ENCODE measurements around the gene RFLNA.

RFLNA gene, protein sequence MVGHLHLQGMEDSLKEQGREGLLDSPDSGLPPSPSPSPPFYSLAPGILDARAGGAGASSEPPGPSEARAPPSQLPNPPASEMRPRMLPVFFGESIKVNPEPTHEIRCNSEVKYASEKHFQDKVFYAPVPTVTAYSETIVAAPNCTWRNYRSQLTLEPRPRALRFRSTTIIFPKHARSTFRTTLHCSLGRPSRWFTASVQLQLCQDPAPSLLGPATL
- total RNA-seq = 0 to 0.09 (median 0) reads per million in 4 experiments

DNA sequence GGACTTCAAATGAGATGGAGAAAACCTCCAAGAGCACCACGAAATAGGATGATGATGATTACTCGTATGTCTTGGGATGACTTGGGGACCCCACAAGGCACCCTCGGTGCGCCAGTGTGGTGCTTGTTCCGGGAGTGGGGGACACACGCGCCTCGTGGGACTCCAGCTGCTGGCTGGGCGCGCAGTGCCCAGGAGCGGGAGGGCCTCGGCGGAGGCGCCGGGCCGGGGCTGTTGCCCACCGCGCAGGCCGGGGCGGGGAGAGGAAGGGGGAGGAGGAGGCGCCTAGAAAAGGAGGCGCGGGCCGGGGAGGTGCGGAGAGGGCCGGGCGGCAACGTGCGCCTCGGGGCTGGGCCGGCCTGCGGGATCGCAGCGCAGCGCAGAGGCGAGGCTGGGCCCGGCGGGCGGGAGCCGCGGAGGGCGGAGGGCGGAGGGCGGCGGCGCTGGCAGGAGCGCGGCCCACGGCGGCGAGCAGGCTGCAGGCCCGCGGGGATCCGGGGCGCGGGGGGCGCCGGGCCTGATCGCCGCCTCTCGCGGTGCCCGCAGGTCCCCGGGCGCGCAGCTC lies at the start of gene RFLNA:
Gene RFLNA (plus strand): TSS at position 314 of the 562 bp plus-strand sequence. CDS start 337 bp downstream, outside the sequence.
- DNase-seq = no peak

DNA sequence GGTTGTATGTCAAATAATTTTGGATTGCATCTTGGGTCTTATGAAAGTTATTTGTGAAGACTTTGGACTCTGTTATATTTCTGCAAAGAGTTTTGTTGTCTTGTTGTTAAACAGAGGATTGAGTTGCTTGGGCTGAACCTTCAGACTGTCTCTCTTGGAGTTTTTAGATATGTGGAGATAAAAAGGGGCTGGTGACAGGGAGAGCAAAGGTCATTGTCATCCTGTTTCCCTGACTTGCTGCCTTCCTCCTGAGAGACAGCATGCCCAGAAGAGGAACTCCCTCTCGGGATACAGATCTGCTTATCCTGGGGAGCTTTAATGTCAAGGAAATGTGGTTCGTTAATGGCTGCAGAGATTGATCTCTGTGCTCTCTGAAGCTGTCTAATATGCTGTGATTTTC lies 47.6 kb upstream of the RFLNA start:
- no peak for DNase-seq

DNA sequence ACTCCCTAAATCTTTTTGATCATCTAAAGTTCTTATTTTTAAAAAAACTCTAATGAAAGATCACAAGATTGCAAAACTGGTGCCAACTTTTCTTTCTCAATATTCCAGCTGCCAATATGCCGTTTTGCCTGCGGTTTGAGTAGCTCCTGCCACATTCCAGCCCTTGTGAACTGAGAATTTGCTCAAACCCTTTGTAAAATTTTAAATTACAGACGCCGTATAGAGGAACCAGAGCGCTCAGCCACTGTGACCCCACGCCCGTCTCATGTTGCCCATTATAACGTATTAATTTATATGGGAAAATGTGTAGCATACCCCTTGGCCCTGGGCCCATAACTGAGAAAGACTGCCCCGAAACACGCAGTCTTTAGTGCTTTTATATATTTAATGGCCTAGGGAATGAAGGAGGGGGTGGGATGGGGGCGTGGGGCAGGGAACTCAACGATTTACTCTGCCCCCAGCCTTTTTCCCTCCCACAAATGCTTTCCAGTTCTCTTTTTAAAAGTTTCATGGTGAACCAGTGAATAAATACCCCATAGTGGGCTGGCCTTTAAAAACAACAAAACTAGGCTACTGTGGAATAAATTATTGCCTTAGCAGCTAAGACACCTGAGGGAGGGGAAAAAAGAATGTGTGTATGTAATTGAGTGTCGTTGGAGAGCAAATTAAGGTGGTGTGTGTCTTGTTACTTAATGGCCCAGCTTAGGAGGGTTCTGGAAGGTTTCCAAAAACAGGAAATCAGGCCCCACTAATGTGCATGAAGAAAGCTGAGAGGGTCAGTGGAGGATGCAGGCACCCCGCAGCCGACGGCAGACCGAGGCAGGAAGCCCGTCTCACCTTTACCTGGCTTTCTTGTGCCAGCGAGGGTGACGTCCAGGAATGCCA lies 45.7 kb upstream of the RFLNA start:
- DNase-seq = no peak

DNA sequence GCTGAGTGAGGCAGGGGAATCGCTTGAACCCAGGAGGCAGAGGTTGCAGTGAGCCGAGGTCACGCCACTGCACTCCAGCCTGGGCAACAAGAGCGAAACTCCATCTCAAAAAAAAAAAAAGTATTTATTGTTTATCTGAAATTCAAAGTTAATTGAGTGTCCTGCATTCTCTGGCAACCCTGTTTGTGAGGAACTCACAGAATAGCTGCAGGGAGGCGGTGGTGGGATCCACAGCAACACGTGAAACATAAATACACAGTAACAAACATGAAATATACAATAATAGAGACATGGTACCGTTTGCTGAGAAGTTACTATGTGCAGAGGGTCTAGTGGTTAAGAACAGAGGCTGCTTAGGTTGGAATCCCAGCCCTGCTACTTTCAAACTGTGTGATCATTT lies 43.7 kb upstream of the RFLNA start:
- no peak for DNase-seq

DNA sequence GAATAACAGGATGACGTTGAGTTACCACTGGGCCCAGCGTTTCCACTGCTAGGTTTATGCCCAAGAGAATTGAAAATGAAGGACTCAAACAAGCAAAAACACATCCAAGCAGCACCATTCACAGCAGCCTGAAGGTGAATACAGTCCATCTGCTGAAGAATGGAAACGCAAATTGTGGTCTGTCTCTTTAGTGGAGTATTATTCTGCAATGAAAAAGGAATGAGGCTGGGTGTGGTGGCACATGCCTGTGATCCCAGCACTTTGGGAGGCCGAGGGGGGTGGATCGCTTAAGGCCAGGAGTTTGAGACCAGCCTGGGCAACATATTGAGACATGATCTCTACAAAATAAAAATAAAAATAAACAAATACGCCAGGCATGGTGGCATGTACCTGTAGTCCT lies 41.9 kb upstream of the RFLNA start:
- DNase-seq = no peak

DNA sequence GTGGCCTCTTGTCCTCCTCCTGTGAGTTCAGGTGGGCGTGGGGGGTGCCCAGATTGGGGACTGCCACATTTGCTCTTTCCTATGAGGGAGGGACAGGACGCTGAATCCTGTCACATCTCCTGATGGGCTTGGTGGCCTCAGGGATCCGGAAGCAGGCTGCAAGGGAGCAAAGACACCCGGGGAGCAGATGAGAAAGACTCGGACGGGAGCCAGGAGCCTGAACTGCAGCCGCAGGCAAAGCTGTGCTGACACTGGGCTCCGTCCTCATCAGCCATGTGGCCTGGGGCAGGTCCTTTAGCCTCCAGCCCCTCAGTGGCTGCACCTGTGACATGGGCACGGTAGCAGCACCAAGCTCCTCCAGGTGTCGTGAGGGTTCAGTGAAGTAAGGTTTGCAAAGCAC lies 40.8 kb upstream of the RFLNA start:
- DNase-seq = no peak

DNA sequence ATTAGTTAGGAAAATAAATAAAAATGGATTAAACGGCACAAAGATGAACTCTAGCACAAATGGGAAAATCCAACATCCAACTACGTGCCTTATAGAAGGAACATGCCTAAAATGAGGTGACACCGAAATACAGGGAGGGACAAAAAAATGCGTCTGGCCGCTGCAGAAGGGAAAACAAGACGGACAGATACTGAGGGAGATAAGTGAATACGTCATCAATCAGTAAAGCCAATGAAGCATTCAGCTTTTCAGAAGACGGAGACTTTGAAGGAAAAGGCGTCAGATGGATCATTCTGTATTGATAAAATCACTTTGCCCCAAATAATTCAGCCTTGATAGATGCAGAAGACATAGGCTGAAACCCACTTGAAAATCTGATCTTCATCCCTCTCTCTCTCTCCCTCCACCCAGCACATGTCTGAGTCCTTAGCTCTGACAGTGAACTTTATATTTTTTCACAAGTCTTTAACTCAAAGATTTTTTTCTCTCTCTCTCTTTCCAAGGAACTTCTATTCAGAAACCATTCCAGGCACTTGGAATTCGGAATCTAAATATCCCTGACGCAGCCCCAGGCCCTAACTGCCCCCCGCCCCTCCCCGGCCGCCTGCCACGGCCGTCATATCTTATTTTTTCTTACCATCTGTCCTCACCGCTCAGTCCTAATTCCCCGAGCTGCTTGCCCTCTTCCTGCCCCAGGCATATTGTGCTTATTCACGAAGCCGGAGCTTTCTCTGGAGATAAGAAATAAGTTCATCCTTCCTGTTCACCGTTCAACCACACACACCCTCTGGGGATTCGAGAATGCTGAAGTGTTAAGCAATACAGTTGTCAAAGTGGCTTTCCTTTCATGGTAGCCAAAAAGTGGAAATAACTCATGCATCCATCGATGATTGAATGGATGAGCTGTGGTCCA lies 35.5 kb upstream of the RFLNA start:
- DNase-seq = no peak

DNA sequence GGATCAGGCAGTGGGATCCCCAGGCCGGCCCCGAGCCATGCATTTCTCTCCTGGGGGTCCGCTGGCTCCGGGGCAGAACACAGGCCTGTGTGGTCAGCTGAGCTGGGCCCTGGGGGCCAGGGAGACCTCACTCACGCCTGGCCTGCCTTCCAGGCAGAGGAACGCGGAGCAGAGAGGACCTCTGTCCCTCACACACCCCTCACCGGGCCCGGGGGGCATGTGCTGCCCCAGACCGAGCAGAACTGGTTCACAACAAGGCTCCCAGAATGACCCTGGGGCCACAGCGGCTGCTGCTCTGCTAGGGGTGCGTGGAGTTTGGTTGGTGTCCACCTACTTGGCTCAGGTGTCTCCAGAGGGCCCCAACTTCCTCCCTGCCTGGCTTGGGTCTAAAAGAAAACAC lies 33.0 kb upstream of the RFLNA start:
- no peak for DNase-seq

DNA sequence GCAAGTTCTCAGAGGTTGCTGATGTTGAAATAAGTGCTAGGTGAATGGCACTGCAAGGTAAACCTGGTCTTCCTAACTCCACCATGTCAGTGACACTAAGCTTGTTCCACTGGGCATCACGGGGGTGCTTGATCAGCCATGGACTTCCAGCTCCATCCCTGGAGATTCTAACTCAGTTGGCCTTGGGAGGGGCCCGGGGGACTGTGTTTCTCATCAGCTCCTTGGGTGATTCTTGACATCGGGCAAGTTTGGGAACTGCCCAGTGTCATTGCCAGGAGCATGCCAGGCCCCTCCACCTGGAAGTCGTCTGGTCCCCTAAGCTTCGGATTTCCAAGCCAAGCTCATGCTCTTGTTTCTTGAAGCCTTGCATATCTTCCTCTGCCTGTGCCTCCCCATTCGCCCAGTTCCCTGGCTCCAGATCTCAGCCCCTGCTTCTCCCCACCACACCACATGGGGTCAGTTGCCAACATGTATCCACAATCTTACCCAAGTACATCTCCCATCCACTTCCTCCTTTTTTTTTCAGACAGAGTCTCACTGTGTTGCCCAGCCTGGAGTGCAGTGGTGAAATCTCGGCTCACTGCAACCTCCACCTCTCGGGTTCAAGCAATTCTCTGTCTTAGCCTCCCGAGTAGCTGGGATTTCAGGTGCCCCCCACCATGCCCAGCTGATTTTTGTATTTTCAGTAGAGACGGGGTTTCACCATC lies 30.7 kb upstream of the RFLNA start:
- no peak for DNase-seq

DNA sequence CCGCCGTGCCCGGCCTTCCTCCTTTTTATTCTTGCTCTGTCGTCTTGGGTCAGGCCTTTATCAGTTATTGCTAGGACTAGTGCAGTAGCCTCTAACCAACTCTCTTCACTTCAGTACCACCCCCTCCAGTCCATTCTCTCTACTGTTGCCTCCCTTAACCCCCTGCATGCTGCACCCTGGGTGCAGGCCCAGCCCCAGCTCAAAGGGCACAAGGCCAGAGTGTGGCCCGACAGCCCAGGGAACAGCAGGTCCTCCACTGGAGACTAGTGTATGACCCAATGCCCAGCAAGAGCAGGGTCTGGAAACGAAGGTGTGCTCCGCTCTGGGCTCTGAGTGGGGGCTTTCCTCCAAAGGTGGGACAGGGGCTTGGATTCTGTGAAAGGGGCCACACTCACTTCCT lies 30.0 kb upstream of the RFLNA start:
- DNase-seq = no peak

DNA sequence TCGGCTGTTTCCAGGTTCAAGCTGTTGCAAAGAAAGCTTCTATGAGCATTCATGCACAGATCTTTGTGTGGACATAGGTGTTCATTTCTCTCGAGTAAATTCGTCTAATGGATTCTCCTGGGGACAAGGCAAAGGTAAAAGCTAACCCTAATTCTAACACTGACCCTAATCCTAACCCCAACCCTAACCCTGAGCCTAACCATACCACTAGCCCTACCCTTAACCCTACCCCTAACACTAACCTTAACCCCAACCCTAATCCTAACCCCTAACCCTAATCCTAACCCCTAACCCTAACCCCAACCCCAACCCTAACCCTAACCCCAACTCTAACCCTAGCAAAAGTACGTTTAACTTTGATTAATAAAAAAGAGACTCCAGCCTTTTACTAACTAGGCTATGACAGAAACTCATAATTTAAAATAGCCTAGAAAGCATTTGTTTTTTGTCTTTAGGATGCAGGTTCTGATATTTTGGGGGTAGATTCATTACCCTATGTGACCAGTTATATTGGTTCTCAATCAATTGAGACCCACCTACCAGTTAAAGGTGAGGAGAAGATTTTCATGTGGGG lies 27.6 kb upstream of the RFLNA start:
- DNase-seq = no peak

DNA sequence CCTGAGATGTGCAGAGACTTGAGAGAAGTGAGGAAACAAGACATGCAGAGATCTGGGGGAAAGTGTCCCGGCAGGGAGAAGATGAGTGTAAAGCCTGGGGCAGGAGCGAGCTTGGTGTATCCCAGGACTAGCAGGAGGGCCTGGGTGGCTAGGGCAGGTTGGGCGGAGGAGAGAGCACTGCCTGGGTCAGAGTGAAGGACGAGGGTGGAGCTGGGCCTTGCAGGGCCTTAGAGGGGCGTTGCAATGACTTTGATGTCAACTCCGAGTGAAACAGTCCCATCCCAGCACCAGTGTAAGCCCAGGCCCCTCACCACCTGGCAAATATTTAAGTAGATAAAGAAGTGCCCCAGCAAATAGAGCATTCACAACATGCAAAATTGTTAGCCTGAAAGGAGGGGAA lies 24.2 kb upstream of the RFLNA start:
- DNase-seq = no peak

DNA sequence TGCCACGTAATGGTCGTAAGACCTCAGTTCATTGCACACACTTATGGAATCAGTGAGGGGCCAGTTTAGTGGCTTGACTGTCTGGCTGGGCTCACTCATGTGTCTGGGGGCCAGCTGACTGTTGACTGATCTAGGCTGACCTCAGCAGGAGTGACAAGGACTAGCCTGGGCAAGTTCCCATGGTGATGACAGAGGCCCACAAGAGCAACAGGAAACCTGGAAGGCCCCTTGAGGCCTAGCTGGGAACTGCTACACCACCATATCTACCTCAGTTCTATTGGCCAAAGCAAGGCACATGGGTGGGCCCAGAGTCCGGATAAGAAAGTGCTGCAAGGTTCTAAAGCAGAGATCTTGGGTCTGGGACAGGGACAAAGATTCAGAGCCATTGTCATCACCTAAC lies 21.3 kb upstream of the RFLNA start:
- no peak for DNase-seq

DNA sequence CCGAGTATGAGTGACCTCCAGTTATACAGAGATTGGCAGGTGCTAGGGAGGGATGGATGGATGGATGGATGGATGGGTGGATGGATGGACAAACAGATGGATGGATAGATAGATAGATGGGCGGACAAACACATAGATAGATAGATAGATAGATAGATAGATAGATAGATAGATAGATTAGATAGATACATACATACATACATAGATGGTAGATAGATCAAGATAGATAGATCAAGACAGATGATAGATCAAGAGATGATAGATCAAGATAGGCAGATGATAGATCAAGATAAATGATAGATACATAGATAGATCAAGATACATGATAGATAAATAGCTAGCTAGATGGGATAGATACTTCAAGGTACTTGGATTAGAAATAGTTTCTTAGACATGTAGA lies 18.6 kb upstream of the RFLNA start:
- DNase-seq = no peak

DNA sequence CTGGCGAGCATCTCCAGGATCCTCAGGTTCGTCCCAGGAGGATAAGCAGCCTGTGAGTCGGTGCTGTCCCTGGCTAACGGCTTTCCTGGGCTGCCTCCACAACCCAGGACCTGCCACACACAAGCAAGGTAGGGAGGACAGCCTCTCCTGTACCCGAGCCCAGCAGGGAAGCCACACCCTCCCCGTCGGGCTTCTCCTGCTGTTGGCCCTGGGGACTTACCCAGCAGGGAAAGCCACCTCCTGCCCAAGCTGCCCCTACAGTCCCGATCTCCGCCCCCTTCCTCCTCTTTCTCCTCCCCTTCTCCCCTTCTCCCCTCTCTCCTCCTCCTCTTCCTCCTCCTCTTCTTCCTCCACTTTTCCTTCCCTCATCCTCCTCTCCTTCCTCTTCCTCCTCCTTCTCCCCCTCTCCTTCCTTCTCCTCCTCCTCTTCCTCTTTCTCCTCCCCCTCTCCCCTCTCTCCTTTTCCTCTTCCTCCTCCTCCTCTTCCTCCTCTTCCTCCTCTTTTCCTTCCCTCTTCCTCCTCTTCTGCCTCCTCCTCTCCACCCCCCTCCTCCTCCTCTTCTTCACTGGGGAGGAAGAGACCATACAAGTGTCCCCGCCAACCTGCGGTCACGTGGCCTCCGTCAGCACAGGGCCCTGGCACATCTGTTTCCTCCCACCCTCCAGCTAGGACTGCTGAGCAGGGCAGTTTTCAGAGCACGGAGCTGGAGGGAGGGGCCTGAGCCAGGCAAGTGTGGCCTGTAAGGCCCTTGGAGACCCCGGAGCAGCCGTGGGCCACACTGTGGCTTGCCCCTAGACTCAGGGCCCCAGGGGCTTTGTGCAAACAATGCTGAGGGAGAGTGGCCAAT lies 17.3 kb upstream of the RFLNA start:
- no peak for DNase-seq

DNA sequence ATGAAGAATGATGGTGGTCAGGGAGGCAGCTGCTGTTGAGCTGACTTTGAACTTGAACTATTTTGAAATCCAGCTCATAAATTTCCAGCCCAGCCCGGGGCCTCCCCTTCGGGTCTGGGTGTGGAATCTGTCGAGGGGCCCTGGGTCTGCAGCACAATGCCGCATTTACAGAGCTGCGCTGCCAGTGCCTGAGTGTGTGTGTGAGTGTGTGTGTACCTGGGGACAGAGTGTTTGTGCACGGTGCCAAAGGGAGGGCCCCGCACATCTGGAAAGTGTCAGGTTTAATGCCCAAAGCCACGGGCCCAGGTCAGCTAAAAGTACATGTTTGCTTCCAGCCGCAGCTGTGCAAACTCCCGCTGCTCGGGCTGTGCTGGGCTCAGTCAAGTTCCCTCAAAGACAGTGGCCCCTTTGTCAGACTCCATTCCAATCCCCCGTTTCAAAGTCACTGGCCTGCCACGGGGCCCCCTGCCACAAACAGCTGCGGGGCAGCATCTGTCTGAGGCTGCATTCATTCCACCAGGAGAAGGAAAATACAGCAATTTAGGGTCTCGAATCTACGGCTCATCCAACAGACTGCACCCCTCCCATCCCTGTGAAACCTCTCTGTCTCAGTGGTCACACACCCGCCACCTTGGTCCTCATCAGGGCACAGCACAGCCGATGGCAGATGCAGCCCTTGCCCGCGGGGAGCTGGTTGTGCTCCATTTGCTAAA lies 16.3 kb upstream of the RFLNA start:
- no peak for DNase-seq

DNA sequence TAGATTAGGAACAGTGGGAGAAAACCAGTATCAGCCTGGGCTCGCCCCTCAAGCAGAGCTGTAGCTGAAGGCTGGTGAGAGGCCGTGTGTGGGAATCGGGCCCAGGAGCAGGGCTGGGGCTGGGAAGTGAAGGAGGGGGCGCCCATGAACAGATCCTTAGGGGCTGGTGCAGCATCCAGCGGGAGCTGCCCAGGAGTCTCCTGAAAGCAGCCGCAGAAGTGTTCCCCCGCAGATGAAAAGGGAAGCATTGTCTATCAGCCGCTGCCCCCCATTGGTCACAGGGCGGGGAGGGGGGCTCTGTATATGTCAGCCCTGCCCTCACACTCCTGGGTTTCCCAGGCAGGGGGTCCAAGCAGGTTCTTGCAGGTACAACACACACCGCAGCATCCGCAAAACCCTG lies 15.6 kb upstream of the RFLNA start:
- no peak for DNase-seq

DNA sequence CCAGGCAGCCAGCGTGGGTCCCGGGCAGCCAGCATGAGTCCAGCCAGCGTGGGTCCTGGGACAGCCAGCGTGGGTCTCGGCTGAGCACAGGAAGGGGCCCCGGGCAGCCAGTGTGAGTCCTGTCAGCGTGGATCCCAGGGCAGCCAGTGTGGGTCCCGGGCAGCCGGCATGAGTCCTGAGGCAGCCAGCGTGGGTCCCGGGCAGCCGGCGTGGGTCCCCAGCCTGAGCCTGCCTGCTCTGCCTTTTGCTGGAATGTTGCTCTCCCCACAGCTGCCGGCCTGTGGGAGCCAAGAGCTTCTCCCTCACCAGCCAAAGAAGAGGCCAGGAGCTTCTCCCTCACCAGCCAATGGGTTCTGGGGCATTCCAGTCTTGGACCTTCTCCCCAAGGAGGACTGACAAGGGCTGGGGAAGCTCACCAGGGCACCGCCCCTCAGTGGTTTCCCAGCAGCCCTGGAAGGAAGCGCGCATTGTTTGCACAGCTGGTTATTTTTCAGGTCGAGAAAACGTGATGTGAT lies 15.0 kb upstream of the RFLNA start:
- no peak for DNase-seq

DNA sequence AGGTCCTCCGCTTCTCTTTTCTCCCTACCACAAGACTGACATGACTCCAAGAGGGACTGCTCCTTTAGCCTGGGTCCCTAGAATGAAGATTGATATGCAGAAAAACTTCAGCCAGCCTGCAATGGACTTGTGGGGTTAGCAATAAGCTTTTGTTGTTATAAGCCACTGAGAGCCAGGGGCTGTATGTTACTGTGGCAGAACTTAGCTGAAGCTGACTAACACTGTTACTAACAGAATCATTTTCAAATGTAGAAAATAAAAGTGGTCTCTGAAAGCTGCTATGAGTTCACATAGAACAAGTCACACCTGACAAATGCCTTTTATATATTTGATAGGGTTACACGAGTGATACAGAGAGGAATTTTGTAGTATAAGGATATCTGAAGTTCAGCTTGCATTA lies 13.6 kb upstream of the RFLNA start:
- no peak for DNase-seq

DNA sequence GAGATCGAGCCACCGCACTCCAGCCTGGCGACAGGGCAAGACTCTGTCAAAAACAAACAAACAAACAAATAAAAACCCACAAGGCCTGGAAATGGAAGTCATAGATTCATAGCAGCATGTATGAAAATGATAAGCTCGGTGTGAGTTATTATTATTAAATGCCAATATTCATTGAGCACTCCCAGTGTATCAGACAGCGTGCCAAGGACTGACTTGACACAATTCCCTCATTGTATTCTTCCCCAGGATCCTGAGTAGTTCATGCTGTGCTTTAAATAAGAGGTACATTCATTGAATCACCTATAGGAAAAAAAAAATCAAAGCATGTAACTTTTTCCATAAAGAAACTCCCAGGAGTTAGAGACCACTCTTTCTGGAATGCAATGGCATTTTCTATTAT lies 12.6 kb upstream of the RFLNA start:
- no peak for DNase-seq
